Right ventricle myocardium inferior (tissue), 1 donor: ENCODE data around the gene ST3GAL3. TPM values are rescaled to one million over a fixed set of nuclear protein-coding genes. Genes with fewer than 3 reads are reported as not detected.

Experiments used
- ATAC-seq: fragments of 200-7000 bp; cut with Tn5 transposase; one replicate; pipeline ENCODE4 v1.9.1; 2020; ENCODE audit warnings: mild to moderate bottlenecking, moderate library complexity
- DNase-seq: peaks from one replicate; pipeline ENCODE4 v3.0.0; 2021; ENCODE audit errors: missing footprints
- intact Hi-C: fragments of 100-400 bp; cut with DNase I; formaldehyde crosslinking; loops from one replicate; pipeline ENCODE4 v1.11.0; 2022
- total RNA-seq: library from RNA; stranded (reverse); fragmentation: NEBNext Ultra II Directional; extraction: Animal tissue kit (Norgen Biotek cat#: 25700); gene quantifications from one replicate; pipeline ENCODE4 v1.2.1, GENCODE V29; 2021
- donor health status: DM: no; HTN: yes; CAD: no; lungs with severe emphysema.

ST3GAL3 gene
- total RNA-seq, 1 donor from 2014 or later: 22.0 TPM

- intact Hi-C loops: no loop called here
- no peak for ATAC-seq
- no peak for DNase-seq
These were observed 147.1 kb downstream of the ST3GAL3 start for GRCh38 chr1:43854473-43854872.

DNA sequence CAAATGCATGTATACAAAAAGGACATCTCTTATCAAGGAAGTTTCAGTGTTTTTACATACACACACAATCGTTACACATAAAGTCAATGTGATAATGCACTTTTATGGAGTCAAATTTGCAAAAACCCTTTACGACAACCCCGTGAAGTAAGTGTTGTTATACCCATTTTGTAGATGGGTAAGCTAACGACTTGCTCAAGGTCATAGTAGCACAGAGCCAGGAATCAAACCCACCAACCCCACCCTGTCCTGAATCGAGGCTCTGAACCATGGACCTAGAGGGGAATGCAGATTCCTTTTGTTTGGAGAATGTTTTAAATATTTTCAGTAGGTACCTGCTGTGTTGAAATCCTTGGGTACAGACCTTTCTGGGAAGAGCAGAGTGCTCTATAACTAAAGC is 148.9 kb downstream of the ST3GAL3 start:
- no peak for DNase-seq
- no peak for ATAC-seq
- intact Hi-C loops: no loop called here

GRCh38 chr1:43857163-43857562 is 149.8 kb downstream of the ST3GAL3 start:
- intact Hi-C loops: no loop called here
- ATAC-seq: no peak
- no peak for DNase-seq

DNA sequence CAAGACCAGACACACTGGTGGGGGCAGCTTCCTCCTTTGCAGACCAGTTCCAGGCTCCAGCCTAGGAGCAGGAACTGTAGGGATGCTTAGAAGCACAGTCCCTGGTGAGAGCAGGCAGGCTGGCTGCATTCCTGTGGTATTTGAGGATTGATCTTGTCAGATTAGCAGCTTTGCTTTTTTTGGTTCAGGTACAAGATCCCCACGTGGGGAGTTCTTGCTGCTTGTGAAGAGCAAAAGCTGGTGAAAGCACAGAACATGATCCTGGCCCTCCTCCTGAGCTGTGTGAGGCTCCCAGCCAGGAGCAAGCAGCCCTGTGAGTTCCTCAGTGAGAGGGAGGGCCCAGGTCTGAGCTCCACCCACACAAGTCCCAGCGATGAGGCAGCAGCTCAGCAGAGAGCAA is 151.0 kb downstream of the ST3GAL3 start:
- intact Hi-C loops: no loop called here
- ATAC-seq: peak; percentile 81
- DNase-seq: no peak

- intact Hi-C loops: no loop called here
- ATAC-seq: no peak
- no peak for DNase-seq
These were observed 154.0 kb downstream of the ST3GAL3 start for GRCh38 chr1:43861337-43861736.

DNA sequence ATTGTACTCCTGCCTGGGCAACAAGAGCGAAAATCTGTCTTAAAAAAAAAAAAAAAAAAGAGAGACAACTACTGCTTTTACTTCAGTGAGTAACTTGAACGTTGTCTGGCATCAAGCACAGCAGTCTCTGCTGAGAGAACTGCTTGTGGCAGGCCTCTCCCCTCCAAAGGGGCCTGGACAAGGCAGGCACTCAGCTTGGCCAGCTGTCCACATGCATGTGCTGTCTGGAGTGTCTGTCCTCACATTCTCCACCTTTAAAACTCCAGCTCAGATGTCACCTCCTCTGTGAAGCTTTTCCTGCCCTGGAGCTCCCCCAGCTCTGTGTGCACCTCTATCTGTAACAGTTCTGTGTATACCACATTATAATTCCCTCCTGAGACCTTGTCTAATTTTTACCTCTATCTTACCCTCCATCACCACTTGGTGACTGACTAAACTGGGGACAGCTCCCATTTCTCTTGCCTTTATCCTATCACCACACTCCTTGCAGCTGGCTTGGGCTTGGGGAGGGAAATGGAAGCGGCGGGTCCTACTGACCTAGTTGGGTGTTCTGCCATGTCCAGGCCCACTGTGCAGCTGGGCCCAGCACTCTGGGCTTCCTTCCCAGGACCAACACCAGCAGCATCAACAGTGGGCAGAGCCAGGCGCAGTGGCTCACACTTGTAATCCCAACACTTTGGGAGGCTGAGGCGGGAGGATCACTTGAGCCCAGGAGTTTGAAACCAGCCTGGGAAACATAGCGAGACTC is 154.8 kb downstream of the ST3GAL3 start:
- DNase-seq (no peak), ATAC-seq (peak; percentile 79)
- intact Hi-C loops: no loop called here

DNA sequence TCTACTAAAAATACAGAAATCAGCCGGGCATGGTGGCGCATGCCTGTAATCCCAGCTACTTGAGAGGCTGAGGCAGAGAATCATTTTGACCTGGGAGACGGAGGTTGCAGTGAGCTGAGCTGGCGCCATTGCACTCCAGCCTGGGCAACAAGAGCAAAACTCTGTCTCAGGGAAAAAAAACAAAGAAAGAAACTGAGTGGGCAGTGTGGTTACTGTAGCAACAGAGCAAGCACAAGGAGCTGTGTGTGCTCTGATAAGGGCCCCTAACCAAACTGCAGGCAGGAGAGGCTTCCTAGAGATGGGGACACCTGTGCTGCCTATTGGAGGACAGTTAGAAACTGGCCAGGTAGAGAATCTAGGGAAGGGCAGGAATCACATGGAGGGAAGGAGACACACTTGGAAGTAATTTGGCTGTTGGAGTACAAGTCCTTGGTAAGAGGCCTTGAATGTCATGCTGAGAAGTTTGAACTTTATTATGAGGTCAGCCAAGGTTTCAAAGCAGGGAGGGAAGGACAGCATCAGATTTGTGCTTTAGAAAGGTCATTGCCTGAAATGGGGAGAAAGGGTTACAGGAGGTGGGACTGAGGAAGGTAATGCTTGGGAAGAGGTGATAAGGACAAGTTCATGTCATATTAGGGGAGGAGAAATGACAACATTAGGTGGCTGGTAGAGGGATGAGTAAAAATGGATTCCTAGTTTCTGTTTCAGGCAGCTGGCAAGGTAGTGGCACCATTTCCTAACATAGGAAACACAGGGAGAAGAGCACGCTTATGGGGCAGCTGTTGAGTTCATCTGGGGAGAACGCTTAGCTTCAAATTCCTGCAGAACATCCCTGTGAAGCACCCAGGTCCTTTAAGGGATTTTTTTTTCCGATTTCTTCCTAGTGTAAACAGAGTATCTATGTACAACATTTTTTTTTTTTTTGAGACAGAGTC is 157.0 kb downstream of the ST3GAL3 start:
- DNase-seq (no peak), ATAC-seq (no peak)

GRCh38 chr1:43866201-43866600 is 158.9 kb downstream of the ST3GAL3 start:
- DNase-seq (no peak), ATAC-seq (no peak)
- intact Hi-C loops: loop anchor here (5.0 kb wide), 1 partner anchor 34 kb away; no protein-coding TSS in a partner anchor

More for the DNA sequence above, 157.0 kb downstream of the ST3GAL3 start:
- intact Hi-C loops: loop anchor here (5.0 kb wide), 1 partner anchor 32 kb away; no protein-coding TSS in a partner anchor

GRCh38 chr1:43867976-43868740 is 160.8 kb downstream of the ST3GAL3 start:
- intact Hi-C loops: loop anchor here (5.0 kb wide), 1 partner anchor 36 kb away; no protein-coding TSS in a partner anchor
- DNase-seq (no peak), ATAC-seq (no peak)

- ATAC-seq (peak; percentile 83), DNase-seq (no peak)
- intact Hi-C loops: loop anchor here (5.0 kb wide), 1 partner anchor 36 kb away; no protein-coding TSS in a partner anchor
These were observed 161.4 kb downstream of the ST3GAL3 start for GRCh38 chr1:43868741-43869067.

DNA sequence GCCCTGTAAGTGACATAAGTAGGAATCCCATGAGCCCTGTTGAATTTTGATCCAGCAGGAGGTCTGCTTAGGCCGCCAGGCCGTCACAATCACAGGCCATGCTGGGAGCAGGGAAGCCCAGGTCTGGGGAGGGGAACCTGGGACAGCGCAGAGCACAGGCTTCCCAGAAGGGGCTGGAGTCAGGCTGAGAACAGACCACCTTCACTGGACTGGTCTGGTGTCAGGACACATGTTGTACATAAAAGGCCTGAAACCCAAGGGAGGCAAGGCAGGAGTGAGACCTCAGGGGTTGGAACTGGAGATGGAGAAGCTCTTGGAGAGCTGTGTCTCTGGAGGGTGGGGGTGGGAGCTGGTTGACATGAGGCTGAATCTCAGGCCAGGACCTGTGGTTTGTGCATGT is 163.0 kb downstream of the ST3GAL3 start:
- DNase-seq: no peak
- ATAC-seq: no peak
- intact Hi-C loops: no loop called here

GRCh38 chr1:43871181-43871910 is 164.0 kb downstream of the ST3GAL3 start:
- intact Hi-C loops: no loop called here
- ATAC-seq: no peak
- DNase-seq: no peak

- intact Hi-C loops: no loop called here
- DNase-seq: no peak
- ATAC-seq: no peak
These were observed 164.9 kb downstream of the ST3GAL3 start for GRCh38 chr1:43872280-43872679.

DNA sequence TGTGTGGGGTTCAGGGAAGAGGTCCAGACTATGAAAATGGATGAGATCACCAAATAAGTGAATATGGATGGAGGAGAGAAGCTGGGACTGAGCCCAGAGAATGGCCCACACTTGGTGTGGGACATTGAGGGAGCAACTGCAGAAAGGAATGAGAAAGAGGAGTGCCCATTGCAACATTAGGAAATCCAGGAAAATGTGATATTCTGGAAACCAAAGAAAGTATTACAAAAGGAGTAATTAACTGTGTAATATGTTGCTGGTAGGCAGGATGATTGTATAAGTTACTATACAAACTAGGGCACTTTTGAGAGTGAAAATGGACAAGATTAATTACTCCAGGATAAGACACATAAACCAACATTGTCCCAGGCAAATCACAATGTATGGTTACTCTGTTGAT is 166.5 kb downstream of the ST3GAL3 start:
- ATAC-seq (no peak), DNase-seq (no peak)
- intact Hi-C loops: no loop called here

DNA sequence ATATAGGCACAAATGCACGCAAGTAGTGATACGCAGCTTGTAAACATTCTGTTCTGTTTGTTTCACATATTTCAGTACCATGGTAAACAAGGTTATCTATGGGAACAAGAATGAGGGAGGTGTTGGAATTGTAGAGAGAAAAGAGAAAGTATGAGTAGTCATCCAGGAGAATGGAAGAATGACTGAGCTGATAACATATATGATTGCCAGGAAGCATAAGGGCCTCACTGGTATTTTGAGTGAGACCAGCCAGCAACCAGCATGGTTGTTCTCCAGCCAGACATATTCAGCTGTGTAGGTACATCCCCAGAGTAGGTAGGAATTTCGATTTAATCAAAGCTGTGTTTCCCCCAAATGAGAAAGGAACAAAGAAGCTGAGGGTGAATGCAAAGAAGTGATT is 167.4 kb downstream of the ST3GAL3 start:
- intact Hi-C loops: no loop called here
- DNase-seq: no peak

DNA sequence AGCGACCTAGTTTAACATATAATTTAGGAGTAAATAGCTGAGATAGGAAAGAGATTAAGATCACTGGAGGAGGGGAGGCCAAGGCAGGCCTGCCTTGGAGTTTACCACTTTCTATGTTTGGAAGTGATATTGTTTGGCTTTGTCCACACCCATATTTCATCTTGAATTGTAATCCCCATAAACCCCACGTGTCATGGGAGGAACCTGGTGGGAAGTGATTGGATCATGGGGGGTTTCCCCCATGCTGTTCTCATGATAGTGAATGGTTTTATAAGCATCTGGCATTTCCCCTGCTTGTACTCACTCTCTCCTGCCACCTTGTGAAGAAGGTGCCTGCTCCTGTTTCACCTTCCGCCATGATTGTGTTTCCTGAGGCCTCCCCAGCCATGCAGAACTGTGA is 168.0 kb downstream of the ST3GAL3 start:
- intact Hi-C loops: no loop called here
- ATAC-seq: no peak

More for the DNA sequence above, 167.4 kb downstream of the ST3GAL3 start:
- no peak for ATAC-seq

GRCh38 chr1:43877101-43877500 is 169.8 kb downstream of the ST3GAL3 start:
- DNase-seq (no peak), ATAC-seq (no peak)
- intact Hi-C loops: no loop called here

More for the DNA sequence above, 168.0 kb downstream of the ST3GAL3 start:
- no peak for DNase-seq

- DNase-seq (no peak), ATAC-seq (no peak)
- intact Hi-C loops: no loop called here
These were observed 171.1 kb downstream of the ST3GAL3 start for GRCh38 chr1:43878440-43878839.
